Right atrium auricular region (tissue), 2 donors: ENCODE results near the gene BPGM. TPM values are rescaled to one million over a fixed set of nuclear protein-coding genes. Genes with fewer than 3 reads are reported as not detected.

Experiments
- DNase-seq: peaks from one replicate; pipeline ENCODE4 v3.0.0-alpha.2; 2019; ENCODE audit warnings: low spot score
- H3K27ac ChIP-seq, 2 donors: fragments of 200-600 bp; sonication (generic); 1 replicate in 1 of 2; 2 replicates in 1 of 2; pipeline ENCODE4 v1.5.1; 2016 to 2019
- H3K27me3 ChIP-seq, 2 donors: fragments of 200-600 bp; sonication (generic); one replicate each; pipeline versions ENCODE4 v1.5.1 to v1.6.0; 2017 to 2019
- H3K36me3 ChIP-seq: fragments of 200-600 bp; sonication (generic); one replicate; pipeline ENCODE4 v1.5.1; 2016
- H3K4me1 ChIP-seq, 2 donors: fragments of 200-600 bp; sonication (generic); one replicate each; pipeline versions ENCODE4 v1.5.1 to v1.6.0; 2017 to 2019
- H3K4me3 ChIP-seq, 2 donors: fragments of 200-600 bp; sonication (generic); 1 replicate in 1 of 2; 2 replicates in 1 of 2; pipeline ENCODE4 v1.5.1; 2017 to 2019; ENCODE audit warnings: mild to moderate bottlenecking in 1 of 2, moderate library complexity in 1 of 2
- H3K9me3 ChIP-seq, 2 donors: fragments of 200-600 bp; sonication (generic); one replicate each; pipeline ENCODE4 v1.5.1; 2019
- total RNA-seq, 2 donors: library from RNA; depleted of rRNA; stranded (reverse); fragments of >200 nt; gene quantifications; one replicate each; pipeline ENCODE4 v1.1.0, GENCODE V29; 2016
- TF ChIP-seq, protein P1 (sequence below), 2 donors: fragments of 200-600 bp; sonication (generic); IDR thresholded peaks; one replicate each; pipeline ENCODE4 v1.5.1; 2019; ENCODE audit warnings: antibody characterized with exemption in 2 of 2

Gene BPGM
- total RNA-seq, 2 donors from 2014 or later = 12.5 to 16.7 TPM

DNA sequence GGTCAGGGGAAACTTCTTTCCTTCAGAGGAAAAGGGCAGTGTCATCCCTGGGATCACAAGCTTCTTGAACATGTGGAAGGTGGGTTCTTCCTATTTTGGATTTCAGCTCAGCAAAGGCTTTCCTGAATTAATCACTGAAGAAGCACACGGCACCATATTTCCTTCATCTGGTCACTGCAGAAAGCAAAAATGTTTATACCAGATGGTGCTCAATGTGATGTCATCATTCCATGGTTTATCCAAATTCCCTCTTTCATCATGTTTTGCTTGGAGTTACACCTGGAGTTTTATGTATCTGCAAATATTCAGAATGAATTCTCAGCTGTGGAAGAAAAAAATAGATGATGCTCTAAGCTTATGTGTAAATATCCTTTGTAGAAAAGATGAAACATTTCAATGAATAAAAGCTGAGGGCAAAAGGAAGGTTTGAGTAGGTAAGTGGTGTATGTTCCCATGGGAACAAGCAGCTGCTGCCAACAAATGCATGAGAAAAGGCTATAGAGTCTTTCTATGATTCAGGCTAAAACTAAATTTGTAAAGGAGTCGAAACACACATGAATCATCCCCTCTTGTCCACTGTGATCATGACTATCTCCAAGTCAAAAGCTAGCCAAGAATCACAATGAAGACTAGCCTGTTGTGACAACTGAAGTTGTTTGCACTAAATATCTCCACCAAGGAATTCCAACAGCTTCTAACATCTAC is 26.9 kb upstream of the BPGM start:
- DNase-seq = no peak
- no peaks in the 10 kb centered on the region for H3K4me1 ChIP-seq
- H3K36me3 ChIP-seq = no peaks in the 10 kb centered on the region
- H3K27ac ChIP-seq = no peak overlapping the region
- H3K9me3 ChIP-seq = no peaks in the 10 kb centered on the region
- no peaks in the 10 kb centered on the region for H3K27me3 ChIP-seq
- TF ChIP-seq, protein P1, sequence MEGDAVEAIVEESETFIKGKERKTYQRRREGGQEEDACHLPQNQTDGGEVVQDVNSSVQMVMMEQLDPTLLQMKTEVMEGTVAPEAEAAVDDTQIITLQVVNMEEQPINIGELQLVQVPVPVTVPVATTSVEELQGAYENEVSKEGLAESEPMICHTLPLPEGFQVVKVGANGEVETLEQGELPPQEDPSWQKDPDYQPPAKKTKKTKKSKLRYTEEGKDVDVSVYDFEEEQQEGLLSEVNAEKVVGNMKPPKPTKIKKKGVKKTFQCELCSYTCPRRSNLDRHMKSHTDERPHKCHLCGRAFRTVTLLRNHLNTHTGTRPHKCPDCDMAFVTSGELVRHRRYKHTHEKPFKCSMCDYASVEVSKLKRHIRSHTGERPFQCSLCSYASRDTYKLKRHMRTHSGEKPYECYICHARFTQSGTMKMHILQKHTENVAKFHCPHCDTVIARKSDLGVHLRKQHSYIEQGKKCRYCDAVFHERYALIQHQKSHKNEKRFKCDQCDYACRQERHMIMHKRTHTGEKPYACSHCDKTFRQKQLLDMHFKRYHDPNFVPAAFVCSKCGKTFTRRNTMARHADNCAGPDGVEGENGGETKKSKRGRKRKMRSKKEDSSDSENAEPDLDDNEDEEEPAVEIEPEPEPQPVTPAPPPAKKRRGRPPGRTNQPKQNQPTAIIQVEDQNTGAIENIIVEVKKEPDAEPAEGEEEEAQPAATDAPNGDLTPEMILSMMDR (IDR thresholded peaks at IDR 0.05) = no peak
- no peak overlapping the region for H3K4me3 ChIP-seq

DNA sequence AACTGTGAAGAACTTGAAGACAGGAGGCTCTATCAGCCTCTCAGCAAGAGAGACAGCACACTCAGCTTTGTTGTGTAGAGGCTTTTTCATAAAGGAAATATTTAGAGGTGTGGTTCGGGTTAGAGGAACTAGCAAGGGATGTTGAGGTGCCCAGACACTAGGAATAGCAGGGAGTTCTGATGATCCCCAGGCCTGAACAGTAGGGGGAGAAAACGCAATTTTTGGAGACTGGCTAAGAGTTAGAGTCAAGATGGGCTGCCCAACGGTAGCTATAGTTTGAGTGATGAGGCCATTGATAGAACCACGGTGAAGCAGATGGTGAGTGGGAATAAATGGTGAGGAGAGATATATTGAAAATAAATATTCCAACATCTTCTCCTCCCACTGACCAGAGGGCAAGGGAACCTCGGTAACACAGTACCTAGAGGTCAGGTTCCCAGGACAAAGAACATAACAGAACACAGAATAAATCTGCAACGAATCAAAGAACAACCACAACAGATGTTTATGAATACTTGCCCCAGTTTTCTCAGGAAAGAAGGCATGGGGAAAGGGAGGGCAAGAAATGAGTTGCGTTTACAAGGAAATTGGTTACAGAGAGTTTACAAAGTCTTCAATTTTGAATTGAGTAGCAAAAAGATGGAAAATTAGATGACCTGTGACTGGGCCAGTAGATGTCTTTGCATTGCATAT is 24.2 kb upstream of the BPGM start:
- Histone ChIP-seq H3K27me3 (no peaks in the 10 kb centered on the region), H3K9me3 (no peaks in the 10 kb centered on the region), H3K4me1 (no peaks in the 10 kb centered on the region), H3K36me3 (no peaks in the 10 kb centered on the region), H3K4me3 (no peak overlapping the region), H3K27ac (no peak overlapping the region)
- no peak for DNase-seq
- TF ChIP-seq, protein P1 (IDR thresholded peaks at IDR 0.05) = no peak

DNA sequence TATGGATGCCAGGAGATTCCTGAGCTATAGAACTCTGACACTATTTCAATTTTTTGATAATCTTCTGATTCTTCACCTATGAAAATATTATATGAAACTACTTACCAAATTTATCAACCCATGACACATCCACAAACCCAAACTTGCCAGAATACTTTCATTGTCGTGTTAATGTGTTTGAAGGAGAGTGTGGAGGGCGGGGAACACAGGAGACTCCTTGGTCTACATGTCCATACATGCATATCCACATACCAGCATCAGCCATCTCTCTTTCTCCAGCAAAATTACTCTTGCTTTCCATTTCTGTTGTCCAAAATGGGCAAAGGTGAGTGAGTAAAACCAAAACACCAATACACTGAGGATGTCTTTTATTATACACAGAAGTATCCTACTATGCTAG is 23.5 kb upstream of the BPGM start:
- Histone ChIP-seq H3K4me1 (no peaks in the 10 kb centered on the region), H3K4me3 (no peak overlapping the region), H3K27ac (no peak overlapping the region), H3K9me3 (no peaks in the 10 kb centered on the region), H3K27me3 (no peaks in the 10 kb centered on the region), H3K36me3 (no peaks in the 10 kb centered on the region)
- TF ChIP-seq, protein P1 (IDR thresholded peaks at IDR 0.05) = no peak
- no peak for DNase-seq

DNA sequence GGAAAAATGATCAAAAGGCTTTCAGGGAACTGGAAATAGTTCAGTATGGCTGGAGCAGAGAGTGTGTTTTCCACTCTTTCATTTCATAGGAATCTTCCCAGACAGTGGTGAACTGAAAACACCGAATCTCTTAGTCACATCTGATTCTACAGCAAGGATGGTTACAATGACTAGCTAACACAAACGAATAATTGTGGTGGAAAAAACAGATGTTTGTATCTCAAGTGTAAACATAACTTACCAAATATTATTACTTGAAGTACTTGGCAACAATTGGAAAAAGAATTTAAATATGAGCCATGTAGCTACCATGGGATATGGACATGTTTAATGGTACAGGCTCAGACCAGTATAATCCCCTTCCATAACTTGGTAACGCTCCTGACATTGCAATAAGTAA is 21.1 kb upstream of the BPGM start:
- H3K27me3 ChIP-seq = no peaks in the 10 kb centered on the region
- no peaks in the 10 kb centered on the region for H3K36me3 ChIP-seq
- no peaks in the 10 kb centered on the region for H3K4me1 ChIP-seq
- no peak overlapping the region for H3K4me3 ChIP-seq
- H3K27ac ChIP-seq = no peak overlapping the region
- DNase-seq = no peak
- TF ChIP-seq, protein P1 (IDR thresholded peaks at IDR 0.05) = no peak
- H3K9me3 ChIP-seq = no peaks in the 10 kb centered on the region

DNA sequence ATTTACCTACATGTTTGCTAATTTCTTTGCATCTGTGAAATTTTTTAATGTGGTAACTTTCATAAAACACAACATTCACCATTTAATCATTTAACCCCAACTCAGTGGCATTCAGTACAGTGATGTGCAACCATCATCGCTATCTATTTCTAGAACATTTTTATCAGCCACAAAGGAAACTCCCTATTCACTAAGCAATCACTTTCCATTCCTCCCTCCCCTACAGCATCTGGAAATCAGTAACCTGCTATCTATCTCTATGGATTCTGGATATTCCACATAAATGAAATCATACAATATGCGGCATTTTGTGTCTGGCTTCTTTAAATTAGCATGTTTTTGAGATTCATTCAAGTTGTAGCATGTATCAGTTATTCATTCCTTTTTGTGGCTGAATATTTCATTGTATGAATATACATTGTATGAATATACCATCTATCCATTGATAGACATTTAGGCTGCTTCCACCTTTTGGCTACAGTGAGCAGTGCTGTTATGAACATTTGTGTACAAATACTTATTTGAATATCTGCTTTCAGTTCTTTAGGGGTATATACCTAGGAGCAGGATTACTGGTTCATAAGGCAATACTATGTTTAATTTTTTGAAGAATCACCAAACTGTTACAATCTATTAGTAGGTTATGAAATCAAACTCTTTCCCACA is 19.4 kb upstream of the BPGM start:
- Histone ChIP-seq H3K36me3 (no peaks in the 10 kb centered on the region), H3K4me3 (no peak overlapping the region), H3K4me1 (no peaks in the 10 kb centered on the region), H3K27me3 (no peaks in the 10 kb centered on the region), H3K27ac (no peak overlapping the region), H3K9me3 (no peaks in the 10 kb centered on the region)
- TF ChIP-seq, protein P1 (IDR thresholded peaks at IDR 0.05) = no peak
- DNase-seq = no peak
